ENCODE measurements around the gene AKR1C4. TPM values are rescaled to one million over a fixed set of nuclear protein-coding genes. Genes with fewer than 3 reads are reported as not detected.
A peak's percentile ranks its signal among the peaks of the same experiment; 100 is the strongest.
"Not testable (repeated sequence)": the region's sequence is repeated elsewhere in the genome, so short reads cannot be mapped to it uniquely, and the experiment has no call there.

The AKR1C4 gene
- total RNA-seq, 1 donor from 2014 or later, result not detected

- not testable (repeated sequence) for DNase-seq
Measured at GRCh38 chr10:5209776-5210175, 13.1 kb downstream of the AKR1C4 start.

- not testable (repeated sequence) for DNase-seq
Measured at GRCh38 chr10:5210261-5210660, 13.6 kb downstream of the AKR1C4 start.

GRCh38 chr10:5211696-5212536 lies 15.3 kb downstream of the AKR1C4 start:
- no peak for DNase-seq

- DNase-seq, result no peak
Measured at GRCh38 chr10:5216801-5217200, 20.2 kb downstream of the AKR1C4 start.

GRCh38 chr10:5219262-5219661 lies 22.6 kb downstream of the AKR1C4 start:
- no peak for DNase-seq

GRCh38 chr10:5222942-5223341 lies 26.3 kb downstream of the AKR1C4 start:
- DNase-seq, result not testable (repeated sequence)

- DNase-seq, result no peak
Measured at GRCh38 chr10:5229019-5229418, 32.4 kb downstream of the AKR1C4 start.

- DNase-seq, result no peak
Measured at GRCh38 chr10:5233324-5233723, 36.7 kb downstream of the AKR1C4 start.

- peak; percentile 26 for DNase-seq
Measured at GRCh38 chr10:5234106-5234860, 37.6 kb downstream of the AKR1C4 start.

- not testable (repeated sequence) for DNase-seq
Measured at GRCh38 chr10:5237541-5237940, 40.9 kb downstream of the AKR1C4 start.

GRCh38 chr10:5242585-5242984 lies 45.9 kb downstream of the AKR1C4 start:
- no peak for DNase-seq

GRCh38 chr10:5243521-5243987 lies 46.9 kb downstream of the AKR1C4 start:
- no peak for DNase-seq

GRCh38 chr10:5252177-5253037 lies 55.8 kb downstream of the AKR1C4 start:
- DNase-seq, result no peak

- no peak for DNase-seq
Measured at GRCh38 chr10:5254488-5254887, 57.9 kb downstream of the AKR1C4 start.

GRCh38 chr10:5257768-5258167 lies 61.1 kb downstream of the AKR1C4 start:
- not testable (repeated sequence) for DNase-seq

- no peak for DNase-seq
Measured at GRCh38 chr10:5259132-5259951, 62.7 kb downstream of the AKR1C4 start.

- DNase-seq, result no peak
Measured at GRCh38 chr10:5259952-5260578, 63.4 kb downstream of the AKR1C4 start.

GRCh38 chr10:5260828-5261227 lies 64.2 kb downstream of the AKR1C4 start:
- DNase-seq, result no peak

GRCh38 chr10:5265139-5265538 lies 68.5 kb downstream of the AKR1C4 start:
- DNase-seq, result no peak

- DNase-seq, result no peak
Measured at GRCh38 chr10:5266351-5266750, 69.7 kb downstream of the AKR1C4 start.

- DNase-seq, result no peak
Measured at GRCh38 chr10:5266804-5267203, 70.2 kb downstream of the AKR1C4 start.

Data from skin of body (tissue), 2 donors.